K562 (cell line): Measurements from ENCODE around the gene RAP1GDS1.

Source experiments
- EZH2 ChIP-seq: IDR thresholded peaks from 2 replicates; pipeline ENCODE4 v1.6.1; 2012; ENCODE audit warnings: low read depth, mild to moderate bottlenecking, inconsistent platforms, low read length, borderline replicate concordance
- GABPB1 ChIP-seq: sonication (generic); formaldehyde crosslinking; IDR thresholded peaks from 2 replicates; pipeline ENCODE4 v1.8.0; 2022; ENCODE audit warnings: mild to moderate bottlenecking, missing genetic modification reagents
- ILK ChIP-seq: fragments of 450-650 bp; IDR thresholded peaks from 2 replicates; pipeline ENCODE4 v1.6.1; 2016; ENCODE audit warnings: missing genetic modification characterization, low read depth, mild to moderate bottlenecking, missing compliant biosample characterization, moderate library complexity, borderline replicate concordance
- MYC ChIP-seq, 2 experiments: fragments of 250-450 bp in 1 of 2; sonication (Bioruptor Pico) in 1 of 2; IDR thresholded peaks; 2 replicates each; pipeline versions ENCODE4 v1.5.1 to v1.6.1; 2012 to 2021; ENCODE audit warnings: low read depth in 2 of 2, borderline replicate concordance in 1 of 2, improper control_type of control experiment in 1 of 2, low read length in 1 of 2, mild to moderate bottlenecking in 1 of 2, moderate library complexity in 1 of 2
- RBM25 ChIP-seq: fragments of 200-400 bp; formaldehyde crosslinking; IDR thresholded peaks from 2 replicates; pipeline ENCODE4 v1.6.1; 2018; ENCODE audit warnings: low read length, low read depth, moderate library complexity; ENCODE audit not compliant: severe bottlenecking
- SMAD1 ChIP-seq: fragments of 150-350 bp; IDR thresholded peaks from 2 replicates; pipeline ENCODE4 v1.6.1; 2014; ENCODE audit warnings: low read length, low read depth; ENCODE audit not compliant: partially characterized antibody
- TSC22D4 ChIP-seq: fragments of 450-650 bp; IDR thresholded peaks from 2 replicates; pipeline ENCODE4 v1.6.1; 2016; ENCODE audit warnings: missing genetic modification characterization, missing biosample characterization, control low read depth
- U2AF2 ChIP-seq: fragments of 200-400 bp; formaldehyde crosslinking; optimal IDR thresholded peaks from 2 replicates; pipeline ENCODE3; 2017; ENCODE audit warnings: low read depth, mild to moderate bottlenecking, low read length
- ZNF23 ChIP-seq: fragments of 250-450 bp; sonication (Bioruptor Pico); IDR thresholded peaks from 2 replicates; pipeline ENCODE4 v1.4.0; 2020; ENCODE audit warnings: mild to moderate bottlenecking
- TF ChIP-seq, protein P1 (sequence below): fragments of 250-450 bp; sonication (Bioruptor Pico); IDR thresholded peaks from 2 replicates; pipeline ENCODE4 v1.5.0; 2020; ENCODE audit warnings: mild to moderate bottlenecking, borderline replicate concordance
- TF ChIP-seq, protein P2 (sequence below), 3 experiments: IDR thresholded peaks in 2 of 3; conservative IDR thresholded peaks in 1 of 3; 2 replicates each; pipeline ENCODE4 v1.5.1; 2011 to 2012; ENCODE audit warnings: low read length in 3 of 3, mild to moderate bottlenecking in 3 of 3, control low read depth in 2 of 3, improper control_type of control experiment in 1 of 3, inconsistent platforms in 1 of 3, low read depth in 1 of 3, mixed read lengths in 1 of 3, moderate library complexity in 1 of 3; ENCODE audit not compliant: insufficient read depth in 2 of 3
- TF ChIP-seq, protein P3 (sequence below): fragments of 450-650 bp; IDR thresholded peaks from one replicate; pipeline ENCODE4 v1.6.1; 2018; ENCODE audit warnings: mild to moderate bottlenecking, moderate library complexity; ENCODE audit not compliant: partially characterized antibody
- TF ChIP-seq, protein P4 (sequence below), 2 experiments: IDR thresholded peaks; 2 replicates each; pipeline ENCODE4 v1.6.1; 2012; ENCODE audit warnings: improper control_type of control experiment in 2 of 2, low read depth in 2 of 2, low read length in 2 of 2, borderline replicate concordance in 1 of 2

GRCh38 chr4:98444371-98444770 lies 183.2 kb downstream of the RAP1GDS1 start:
- TF ChIP-seq ZNF23 (CRISPR knock-in tag): no peak
- TF ChIP-seq, protein P1, sequence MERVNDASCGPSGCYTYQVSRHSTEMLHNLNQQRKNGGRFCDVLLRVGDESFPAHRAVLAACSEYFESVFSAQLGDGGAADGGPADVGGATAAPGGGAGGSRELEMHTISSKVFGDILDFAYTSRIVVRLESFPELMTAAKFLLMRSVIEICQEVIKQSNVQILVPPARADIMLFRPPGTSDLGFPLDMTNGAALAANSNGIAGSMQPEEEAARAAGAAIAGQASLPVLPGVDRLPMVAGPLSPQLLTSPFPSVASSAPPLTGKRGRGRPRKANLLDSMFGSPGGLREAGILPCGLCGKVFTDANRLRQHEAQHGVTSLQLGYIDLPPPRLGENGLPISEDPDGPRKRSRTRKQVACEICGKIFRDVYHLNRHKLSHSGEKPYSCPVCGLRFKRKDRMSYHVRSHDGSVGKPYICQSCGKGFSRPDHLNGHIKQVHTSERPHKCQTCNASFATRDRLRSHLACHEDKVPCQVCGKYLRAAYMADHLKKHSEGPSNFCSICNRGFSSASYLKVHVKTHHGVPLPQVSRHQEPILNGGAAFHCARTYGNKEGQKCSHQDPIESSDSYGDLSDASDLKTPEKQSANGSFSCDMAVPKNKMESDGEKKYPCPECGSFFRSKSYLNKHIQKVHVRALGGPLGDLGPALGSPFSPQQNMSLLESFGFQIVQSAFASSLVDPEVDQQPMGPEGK (CRISPR knock-in tag): no peak
- TF ChIP-seq, protein P2, sequence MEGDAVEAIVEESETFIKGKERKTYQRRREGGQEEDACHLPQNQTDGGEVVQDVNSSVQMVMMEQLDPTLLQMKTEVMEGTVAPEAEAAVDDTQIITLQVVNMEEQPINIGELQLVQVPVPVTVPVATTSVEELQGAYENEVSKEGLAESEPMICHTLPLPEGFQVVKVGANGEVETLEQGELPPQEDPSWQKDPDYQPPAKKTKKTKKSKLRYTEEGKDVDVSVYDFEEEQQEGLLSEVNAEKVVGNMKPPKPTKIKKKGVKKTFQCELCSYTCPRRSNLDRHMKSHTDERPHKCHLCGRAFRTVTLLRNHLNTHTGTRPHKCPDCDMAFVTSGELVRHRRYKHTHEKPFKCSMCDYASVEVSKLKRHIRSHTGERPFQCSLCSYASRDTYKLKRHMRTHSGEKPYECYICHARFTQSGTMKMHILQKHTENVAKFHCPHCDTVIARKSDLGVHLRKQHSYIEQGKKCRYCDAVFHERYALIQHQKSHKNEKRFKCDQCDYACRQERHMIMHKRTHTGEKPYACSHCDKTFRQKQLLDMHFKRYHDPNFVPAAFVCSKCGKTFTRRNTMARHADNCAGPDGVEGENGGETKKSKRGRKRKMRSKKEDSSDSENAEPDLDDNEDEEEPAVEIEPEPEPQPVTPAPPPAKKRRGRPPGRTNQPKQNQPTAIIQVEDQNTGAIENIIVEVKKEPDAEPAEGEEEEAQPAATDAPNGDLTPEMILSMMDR (IDR thresholded peaks at IDR 0.05 in 2 of 3, conservative IDR thresholded peaks at IDR 0.05 in 1 of 3; ENCODE audit: insufficient read depth in 2 of 3, low read depth in 1 of 3, low read length in 3 of 3): no peak
- TF ChIP-seq, protein P3, sequence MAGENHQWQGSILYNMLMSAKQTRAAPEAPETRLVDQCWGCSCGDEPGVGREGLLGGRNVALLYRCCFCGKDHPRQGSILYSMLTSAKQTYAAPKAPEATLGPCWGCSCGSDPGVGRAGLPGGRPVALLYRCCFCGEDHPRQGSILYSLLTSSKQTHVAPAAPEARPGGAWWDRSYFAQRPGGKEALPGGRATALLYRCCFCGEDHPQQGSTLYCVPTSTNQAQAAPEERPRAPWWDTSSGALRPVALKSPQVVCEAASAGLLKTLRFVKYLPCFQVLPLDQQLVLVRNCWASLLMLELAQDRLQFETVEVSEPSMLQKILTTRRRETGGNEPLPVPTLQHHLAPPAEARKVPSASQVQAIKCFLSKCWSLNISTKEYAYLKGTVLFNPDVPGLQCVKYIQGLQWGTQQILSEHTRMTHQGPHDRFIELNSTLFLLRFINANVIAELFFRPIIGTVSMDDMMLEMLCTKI: no peak
- no peak for TF ChIP-seq TSC22D4 (tag)
- no peak for TF ChIP-seq MYC (IDR thresholded peaks at IDR 0.05; ENCODE audit: low read depth, low read length)
- no peak for TF ChIP-seq MYC (CRISPR knock-in tag; IDR thresholded peaks at IDR 0.05; ENCODE audit: borderline replicate concordance, low read depth)
- TF ChIP-seq RBM25: no peak
- no peak for TF ChIP-seq GABPB1 (CRISPR knock-in tag)
- TF ChIP-seq, protein P4, sequence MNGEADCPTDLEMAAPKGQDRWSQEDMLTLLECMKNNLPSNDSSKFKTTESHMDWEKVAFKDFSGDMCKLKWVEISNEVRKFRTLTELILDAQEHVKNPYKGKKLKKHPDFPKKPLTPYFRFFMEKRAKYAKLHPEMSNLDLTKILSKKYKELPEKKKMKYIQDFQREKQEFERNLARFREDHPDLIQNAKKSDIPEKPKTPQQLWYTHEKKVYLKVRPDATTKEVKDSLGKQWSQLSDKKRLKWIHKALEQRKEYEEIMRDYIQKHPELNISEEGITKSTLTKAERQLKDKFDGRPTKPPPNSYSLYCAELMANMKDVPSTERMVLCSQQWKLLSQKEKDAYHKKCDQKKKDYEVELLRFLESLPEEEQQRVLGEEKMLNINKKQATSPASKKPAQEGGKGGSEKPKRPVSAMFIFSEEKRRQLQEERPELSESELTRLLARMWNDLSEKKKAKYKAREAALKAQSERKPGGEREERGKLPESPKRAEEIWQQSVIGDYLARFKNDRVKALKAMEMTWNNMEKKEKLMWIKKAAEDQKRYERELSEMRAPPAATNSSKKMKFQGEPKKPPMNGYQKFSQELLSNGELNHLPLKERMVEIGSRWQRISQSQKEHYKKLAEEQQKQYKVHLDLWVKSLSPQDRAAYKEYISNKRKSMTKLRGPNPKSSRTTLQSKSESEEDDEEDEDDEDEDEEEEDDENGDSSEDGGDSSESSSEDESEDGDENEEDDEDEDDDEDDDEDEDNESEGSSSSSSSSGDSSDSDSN (IDR thresholded peaks at IDR 0.05; ENCODE audit: borderline replicate concordance in 1 of 2, low read depth in 2 of 2, low read length in 2 of 2): no peak
- TF ChIP-seq U2AF2: no peak
- TF ChIP-seq EZH2: no peak
- TF ChIP-seq SMAD1: no peak
- TF ChIP-seq ILK (tag): no peak
